ENCODE results near the gene RNF183. TPM values are rescaled to one million over a fixed set of nuclear protein-coding genes. Genes with fewer than 3 reads are reported as not detected.

The RNF183 gene
- total and polyA plus RNA-seq, 2 donors: 0.15 to 0.26 TPM

- DNase-seq (ENCODE audit: extremely low spot score): no peak
- no peaks in the 10 kb centered on the region for H3K4me1 ChIP-seq (ENCODE audit: insufficient read depth)
- H3K27ac ChIP-seq (ENCODE audit: low read depth): no peak overlapping the region
- no peak overlapping the region for H3K4me3 ChIP-seq (ENCODE audit: low read depth, low read length)
- no peaks in the 10 kb centered on the region for H3K36me3 ChIP-seq (ENCODE audit: insufficient read depth)
These were observed 55.5 kb downstream of the RNF183 start for GRCh38 chr9:113247640-113248039.

Other genes starting within 250 kb of the RNF183 start
- 12.7 TPM for gene ZFP37, start 246.7 kb downstream of the RNF183 start, total RNA-seq
- gene ZFP37, start 246.7 kb downstream of the RNF183 start, polyA plus RNA-seq: 3.7 TPM
- 5.1 TPM for gene SLC31A2, start 152.4 kb downstream of the RNF183 start, total RNA-seq
- 11.4 TPM for gene SLC31A2, start 152.4 kb downstream of the RNF183 start, polyA plus RNA-seq
- 33.6 TPM for gene FKBP15, start 82.1 kb downstream of the RNF183 start, total RNA-seq
- 18.2 TPM for gene FKBP15, start 82.1 kb downstream of the RNF183 start, polyA plus RNA-seq
- gene SLC31A1, start 81.8 kb downstream of the RNF183 start, total RNA-seq: 19.5 TPM
- 10.1 TPM for gene SLC31A1, start 81.8 kb downstream of the RNF183 start, polyA plus RNA-seq
- 25.5 TPM for gene CDC26, start 27.8 kb downstream of the RNF183 start, total RNA-seq
- 35.2 TPM for gene CDC26, start 27.8 kb downstream of the RNF183 start, polyA plus RNA-seq
- gene PRPF4, start 27.7 kb downstream of the RNF183 start, total RNA-seq: 23.4 TPM
- 14.4 TPM for gene PRPF4, start 27.7 kb downstream of the RNF183 start, polyA plus RNA-seq
- gene WDR31, start 36.9 kb upstream of the RNF183 start, total RNA-seq: 1.7 TPM
- gene WDR31, start 36.9 kb upstream of the RNF183 start, polyA plus RNA-seq: 2.6 TPM
- gene BSPRY, start 46.2 kb upstream of the RNF183 start, total RNA-seq: 1.2 TPM
- gene BSPRY, start 46.2 kb upstream of the RNF183 start, polyA plus RNA-seq: 2.4 TPM
- gene HDHD3, start 73.6 kb upstream of the RNF183 start, total RNA-seq: 5.1 TPM
- gene HDHD3, start 73.6 kb upstream of the RNF183 start, polyA plus RNA-seq: 32.2 TPM
- 16.6 TPM for gene ALAD, start 97.9 kb upstream of the RNF183 start, total RNA-seq
- 55.4 TPM for gene ALAD, start 97.9 kb upstream of the RNF183 start, polyA plus RNA-seq
- gene POLE3, start 107.3 kb upstream of the RNF183 start, total RNA-seq: 34.8 TPM
- 50.4 TPM for gene POLE3, start 107.3 kb upstream of the RNF183 start, polyA plus RNA-seq
- gene C9orf43, start 107.4 kb upstream of the RNF183 start, total RNA-seq: 0.74 TPM
- 0.14 TPM for gene C9orf43, start 107.4 kb upstream of the RNF183 start, polyA plus RNA-seq
- 52.4 TPM for gene RGS3, start 160.4 kb upstream of the RNF183 start, total RNA-seq
- gene RGS3, start 160.4 kb upstream of the RNF183 start, polyA plus RNA-seq: 28.5 TPM